Keratinocyte (primary cell): ENCODE results near the gene MIER2. TPM values are rescaled to one million over a fixed set of nuclear protein-coding genes. Genes with fewer than 3 reads are reported as not detected.

Experiments used
- DNase-seq: peaks from one replicate; pipeline ENCODE4 v3.0.0-alpha.2; 2011; ENCODE audit warnings: low read depth, missing footprints, low spot score
- FAIRE-seq: peaks from 2 replicates; lab custom pipeline; 2011; peaks lifted over from hg19 to GRCh38; lab: Jason Lieb, UNC
- H2AFZ ChIP-seq: 2 replicates; pipeline ENCODE4 v1.6.0; 2012; ENCODE audit warnings: low read length, control low read depth, inconsistent platforms; ENCODE audit not compliant: control insufficient read depth
- H3K27ac ChIP-seq: 2 replicates; pipeline ENCODE4 v1.5.1; 2011; ENCODE audit warnings: low read length; ENCODE audit not compliant: control insufficient read depth, insufficient read depth
- H3K27me3 ChIP-seq: 3 replicates; pipeline ENCODE4 v1.6.0; 2011; ENCODE audit warnings: low read length; ENCODE audit not compliant: control insufficient read depth, insufficient read depth; ENCODE audit errors: extremely low read depth
- H3K36me3 ChIP-seq, 2 experiments: 2 replicates in 1 of 2; 3 replicates in 1 of 2; pipeline ENCODE4 v1.5.1; 2011; ENCODE audit warnings: low read length in 2 of 2, mild to moderate bottlenecking in 1 of 2; ENCODE audit not compliant: control insufficient read depth in 2 of 2, insufficient read depth in 2 of 2; ENCODE audit errors: extremely low read depth in 1 of 2
- H3K4me1 ChIP-seq: 3 replicates; pipeline ENCODE4 v1.5.1; 2011; ENCODE audit warnings: low read length; ENCODE audit not compliant: control insufficient read depth, insufficient read depth; ENCODE audit errors: extremely low read depth
- H3K4me2 ChIP-seq: 3 replicates; pipeline ENCODE4 v1.6.0; 2011; ENCODE audit warnings: low read depth, low read length; ENCODE audit not compliant: control insufficient read depth, insufficient read depth; ENCODE audit errors: extremely low read depth
- H3K4me3 ChIP-seq, 3 experiments: fragments of 200-600 bp in 1 of 3; sonication (generic) in 1 of 3; 2 replicates in 2 of 3; 3 replicates in 1 of 3; pipeline ENCODE4 v1.5.1; 2011 to 2016; ENCODE audit warnings: low read length in 3 of 3, mild to moderate bottlenecking in 3 of 3, control low read depth in 2 of 3, inconsistent platforms in 1 of 3, low read depth in 1 of 3, mixed read lengths in 1 of 3, mixed run types in 1 of 3, moderate library complexity in 1 of 3; ENCODE audit not compliant: control insufficient read depth in 2 of 3, insufficient read depth in 2 of 3; ENCODE audit errors: extremely low read depth in 1 of 3
- H3K79me2 ChIP-seq: 2 replicates; pipeline ENCODE4 v1.6.0; 2012; ENCODE audit warnings: low read length; ENCODE audit not compliant: control insufficient read depth, insufficient read depth
- H3K9ac ChIP-seq: 3 replicates; pipeline ENCODE4 v1.6.0; 2011; ENCODE audit warnings: low read length; ENCODE audit not compliant: control insufficient read depth, insufficient read depth; ENCODE audit errors: extremely low read depth
- H3K9me1 ChIP-seq: 3 replicates; pipeline ENCODE4 v1.6.0; 2011; ENCODE audit warnings: low read length; ENCODE audit not compliant: control insufficient read depth, insufficient read depth; ENCODE audit errors: extremely low read depth
- H3K9me3 ChIP-seq: 2 replicates; pipeline ENCODE4 v1.5.1; 2012; ENCODE audit warnings: low read depth, low read length; ENCODE audit not compliant: control insufficient read depth
- H4K20me1 ChIP-seq: 3 replicates; pipeline ENCODE4 v1.6.0; 2011; ENCODE audit warnings: low read length; ENCODE audit not compliant: control insufficient read depth, insufficient read depth; ENCODE audit errors: extremely low read depth
- EZH2 ChIP-seq: IDR thresholded peaks from one replicate; pipeline ENCODE4 v1.6.1; 2012; ENCODE audit warnings: inconsistent platforms, mild to moderate bottlenecking, low read length, moderate library complexity
- dilution Hi-C: fragments of 300-500 bp; cut with MboI; formaldehyde crosslinking; loops from one replicate; pipeline ENCODE4 v1.7.0; 2020; ENCODE audit warnings: low sequenced_read_pairs; ENCODE audit not compliant: extremely low pct_ligation_motif_present
- polyA plus RNA-seq, 5 experiments: library from polyadenylated mRNA; depleted of rRNA in 3 of 5; stranded (reverse) in 3 of 5; stranded (forward) in 1 of 5; unstranded in 1 of 5; fragments of >200 nt; gene quantifications; 1 replicate in 1 of 5; 2 replicates in 3 of 5; 3 replicates in 1 of 5; pipeline versions ENCODE4 v1.2.1 to v1.2.3, GENCODE V29; 2011 to 2012; ENCODE audit warnings: missing spikeins in 2 of 5, low read depth in 1 of 5, low replicate concordance in 1 of 5
- TF ChIP-seq, protein P1 (sequence below), 3 experiments: IDR thresholded peaks in 1 of 3; conservative IDR thresholded peaks in 1 of 3; optimal IDR thresholded peaks in 1 of 3; 2 replicates in 2 of 3; 3 replicates in 1 of 3; pipeline versions ENCODE3 to v1.5.1; 2011; ENCODE audit warnings: low read length in 3 of 3, mild to moderate bottlenecking in 3 of 3, moderate library complexity in 2 of 3, control low read depth in 1 of 3, inconsistent platforms in 1 of 3; ENCODE audit not compliant: insufficient read depth in 2 of 3; ENCODE audit errors: extremely low read depth in 1 of 3

Gene MIER2
- polyA plus RNA-seq, 1 donor (not counting 4 experiments of a cell fraction or from before 2014, with no cell fraction given) = 16.3 TPM

DNA sequence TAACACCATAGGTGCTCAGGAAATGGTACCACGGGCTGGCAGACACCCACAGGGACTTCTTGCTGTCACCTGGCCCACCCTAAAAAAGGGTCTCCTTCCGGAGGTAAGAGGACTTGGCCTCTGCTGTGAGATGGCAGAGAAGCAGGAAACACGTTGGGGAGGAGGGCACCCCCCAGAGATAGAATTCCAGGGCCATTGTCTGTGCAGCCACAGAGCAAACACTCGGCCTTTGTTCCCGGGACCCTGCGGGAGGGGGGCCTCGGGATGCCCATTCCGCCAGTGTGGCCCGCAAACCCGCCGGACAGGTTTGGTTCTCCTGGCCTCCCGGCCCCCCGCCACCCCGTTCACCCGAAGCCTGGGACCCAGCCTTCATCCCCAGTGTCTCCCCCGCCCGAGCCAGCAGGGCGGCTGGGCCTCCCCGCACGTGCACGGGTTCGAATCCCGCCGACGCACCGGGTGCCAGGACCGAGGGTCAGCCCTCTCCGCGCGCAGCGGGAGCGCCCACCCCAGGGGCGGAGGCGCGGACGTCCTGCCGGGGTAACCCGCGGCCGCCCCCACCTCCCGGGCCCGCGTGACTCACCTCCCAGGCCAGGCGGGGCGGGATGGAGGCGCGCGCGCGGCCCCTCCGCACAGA lies 54.1 kb downstream of the MIER2 start:
- Histone ChIP-seq H3K4me3 (peak overlapping the region; percentile 6 to 57 (median 33)), H3K9ac (peak overlapping the region; percentile 68), H3K27ac (peak overlapping the region; percentile 79), H4K20me1 (no peaks in the 10 kb centered on the region), H3K4me2 (peak overlapping the region; percentile 59), H3K36me3 (no peaks in the 10 kb centered on the region), H2AFZ (peak overlapping the region; percentile 4), H3K9me1 (no peaks in the 10 kb centered on the region), H3K4me1 (peaks cover 17% of the 10 kb centered on the region), H3K27me3 (peaks cover 35% of the 10 kb centered on the region), H3K79me2 (peaks cover 2% of the 10 kb centered on the region), H3K9me3 (no peaks in the 10 kb centered on the region)
- FAIRE-seq (no peak), DNase-seq (no peak)
- dilution Hi-C loops = no loop called here
- no peak for TF ChIP-seq EZH2
- TF ChIP-seq, protein P1, sequence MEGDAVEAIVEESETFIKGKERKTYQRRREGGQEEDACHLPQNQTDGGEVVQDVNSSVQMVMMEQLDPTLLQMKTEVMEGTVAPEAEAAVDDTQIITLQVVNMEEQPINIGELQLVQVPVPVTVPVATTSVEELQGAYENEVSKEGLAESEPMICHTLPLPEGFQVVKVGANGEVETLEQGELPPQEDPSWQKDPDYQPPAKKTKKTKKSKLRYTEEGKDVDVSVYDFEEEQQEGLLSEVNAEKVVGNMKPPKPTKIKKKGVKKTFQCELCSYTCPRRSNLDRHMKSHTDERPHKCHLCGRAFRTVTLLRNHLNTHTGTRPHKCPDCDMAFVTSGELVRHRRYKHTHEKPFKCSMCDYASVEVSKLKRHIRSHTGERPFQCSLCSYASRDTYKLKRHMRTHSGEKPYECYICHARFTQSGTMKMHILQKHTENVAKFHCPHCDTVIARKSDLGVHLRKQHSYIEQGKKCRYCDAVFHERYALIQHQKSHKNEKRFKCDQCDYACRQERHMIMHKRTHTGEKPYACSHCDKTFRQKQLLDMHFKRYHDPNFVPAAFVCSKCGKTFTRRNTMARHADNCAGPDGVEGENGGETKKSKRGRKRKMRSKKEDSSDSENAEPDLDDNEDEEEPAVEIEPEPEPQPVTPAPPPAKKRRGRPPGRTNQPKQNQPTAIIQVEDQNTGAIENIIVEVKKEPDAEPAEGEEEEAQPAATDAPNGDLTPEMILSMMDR (optimal IDR thresholded peaks at IDR 0.05 in 1 of 3, IDR thresholded peaks at IDR 0.05 in 1 of 3, conservative IDR thresholded peaks at IDR 0.05 in 1 of 3; ENCODE audit: extremely low read depth in 1 of 3, insufficient read depth in 2 of 3, low read length in 3 of 3) = no peak

DNA sequence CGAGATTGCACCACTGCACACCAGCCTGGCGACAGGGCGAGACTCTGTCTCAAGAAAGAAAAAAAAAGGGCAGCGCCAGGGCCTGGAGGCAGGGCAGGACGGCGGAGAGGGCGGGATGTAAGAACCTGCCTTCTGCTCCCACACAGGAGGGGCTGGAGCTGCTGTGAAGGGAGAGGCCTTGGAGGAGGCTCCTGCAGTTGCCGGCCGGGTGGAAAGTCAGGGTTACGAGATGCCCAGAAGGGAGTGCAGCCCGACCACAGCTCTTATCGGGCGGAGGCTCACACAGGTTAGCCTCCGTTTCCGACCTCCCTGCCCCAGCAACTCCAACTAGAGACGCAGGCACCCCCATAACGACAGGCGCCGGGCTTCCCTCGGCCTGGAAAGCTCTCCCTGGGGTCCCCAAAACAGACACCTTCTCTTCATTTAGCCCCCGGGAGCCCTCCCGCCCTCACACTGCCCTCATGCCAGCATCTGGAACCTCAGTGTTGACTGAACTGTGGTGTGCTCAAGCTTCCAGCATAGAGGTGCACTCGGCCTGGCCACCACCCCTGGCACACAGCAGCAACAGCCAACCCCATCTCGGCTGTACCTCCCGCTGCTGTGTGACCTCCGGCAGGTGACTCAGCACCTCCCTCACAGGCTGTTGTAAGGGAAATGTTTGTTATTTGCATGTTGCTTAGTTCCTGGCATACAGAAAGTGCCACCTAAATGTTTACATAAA lies 54.8 kb downstream of the MIER2 start:
- DNase-seq (peak; percentile 57), FAIRE-seq (peak; percentile 77)
- H3K4me3 ChIP-seq = peak overlapping the region; percentile 6 to 57 (median 33)
- H3K36me3 ChIP-seq = no peaks in the 10 kb centered on the region
- H3K27ac ChIP-seq = peak overlapping the region; percentile 79
- dilution Hi-C loops = no loop called here
- H3K9me3 ChIP-seq = no peaks in the 10 kb centered on the region
- H3K4me2 ChIP-seq = peak overlapping the region; percentile 59
- H3K9ac ChIP-seq = peak overlapping the region; percentile 68
- TF ChIP-seq, protein P1 (optimal IDR thresholded peaks at IDR 0.05 in 1 of 3, IDR thresholded peaks at IDR 0.05 in 1 of 3, conservative IDR thresholded peaks at IDR 0.05 in 1 of 3; ENCODE audit: extremely low read depth in 1 of 3, insufficient read depth in 2 of 3, low read length in 3 of 3) = no peak
- TF ChIP-seq EZH2 = no peak
- peak overlapping the region; percentile 64 for H2AFZ ChIP-seq
- peaks cover 32% of the 10 kb centered on the region for H3K27me3 ChIP-seq
- H3K79me2 ChIP-seq = peaks cover 2% of the 10 kb centered on the region
- no peaks in the 10 kb centered on the region for H3K9me1 ChIP-seq
- H3K4me1 ChIP-seq = peaks cover 17% of the 10 kb centered on the region
- no peaks in the 10 kb centered on the region for H4K20me1 ChIP-seq
